AG04450 (cell line): ENCODE data around the gene LMNB1. TPM values are rescaled to one million over a fixed set of nuclear protein-coding genes. Genes with fewer than 3 reads are reported as not detected.

ENCODE experiments used
- CTCF ChIA-PET: fragments of 300-600, 350-600 bp; formaldehyde crosslinking; extraction: SDS; loops from one replicate; lab custom pipeline; 2022; ENCODE audit warnings: antibody characterized with exemption, inconsistent platforms; lab: Charles Lee
- POLR2A ChIA-PET: fragments of 350-600 bp; formaldehyde crosslinking; extraction: SDS; loops from one replicate; lab custom pipeline; 2021; ENCODE audit warnings: antibody characterized with exemption, inconsistent platforms; lab: Yijun Ruan, JAX
- DNase-seq: peaks from one replicate; pipeline ENCODE4 v3.0.0-alpha.2; 2011; ENCODE audit warnings: low read depth, low spot score
- H3K27ac ChIP-seq: one replicate; pipeline ENCODE4 v1.5.1; 2012; ENCODE audit warnings: low read depth, low read length, control low read depth
- H3K27me3 ChIP-seq: one replicate; pipeline ENCODE4 v1.6.0; 2012; ENCODE audit warnings: low read length; ENCODE audit not compliant: control insufficient read depth, insufficient read depth
- H3K4me3 ChIP-seq: 2 replicates; pipeline ENCODE4 v1.5.1; 2011; ENCODE audit warnings: mild to moderate bottlenecking, low read depth, low read length, control low read depth
- H3K9me3 ChIP-seq: 2 replicates; pipeline ENCODE4 v1.5.1; 2012; ENCODE audit warnings: low read length; ENCODE audit not compliant: control insufficient read depth, insufficient read depth
- polyA plus RNA-seq: library from polyadenylated mRNA; depleted of rRNA; stranded (reverse); fragments of >200 nt; gene quantifications from 2 replicates; pipeline ENCODE4 v1.2.3, GENCODE V29; 2011
- TF ChIP-seq, protein P1 (sequence below): IDR thresholded peaks from 2 replicates; pipeline ENCODE4 v1.5.1; 2011; ENCODE audit warnings: low read depth, low read length, control low read depth, inconsistent platforms

LMNB1 gene
- polyA plus RNA-seq, 1 experiment = 17.2 TPM

DNA sequence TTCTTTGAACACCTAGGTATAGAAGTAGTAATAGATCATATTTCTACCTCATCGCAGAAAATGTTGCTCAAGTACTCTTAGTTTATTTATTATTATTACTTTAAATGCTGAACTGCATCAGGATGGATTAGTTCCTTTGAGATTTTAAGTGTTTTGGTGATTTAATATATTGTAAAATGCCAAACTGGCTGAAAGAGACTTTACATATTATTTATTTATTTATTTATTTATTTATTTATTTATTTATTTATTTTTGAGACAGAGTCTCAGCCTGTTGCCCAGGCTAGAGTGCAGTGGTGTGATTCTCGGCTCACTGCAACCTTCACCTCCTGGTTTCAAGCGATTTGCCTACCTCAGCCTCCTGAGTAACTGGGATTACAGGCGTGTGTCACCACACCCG is 42.3 kb downstream of the LMNB1 start:
- TF ChIP-seq, protein P1, sequence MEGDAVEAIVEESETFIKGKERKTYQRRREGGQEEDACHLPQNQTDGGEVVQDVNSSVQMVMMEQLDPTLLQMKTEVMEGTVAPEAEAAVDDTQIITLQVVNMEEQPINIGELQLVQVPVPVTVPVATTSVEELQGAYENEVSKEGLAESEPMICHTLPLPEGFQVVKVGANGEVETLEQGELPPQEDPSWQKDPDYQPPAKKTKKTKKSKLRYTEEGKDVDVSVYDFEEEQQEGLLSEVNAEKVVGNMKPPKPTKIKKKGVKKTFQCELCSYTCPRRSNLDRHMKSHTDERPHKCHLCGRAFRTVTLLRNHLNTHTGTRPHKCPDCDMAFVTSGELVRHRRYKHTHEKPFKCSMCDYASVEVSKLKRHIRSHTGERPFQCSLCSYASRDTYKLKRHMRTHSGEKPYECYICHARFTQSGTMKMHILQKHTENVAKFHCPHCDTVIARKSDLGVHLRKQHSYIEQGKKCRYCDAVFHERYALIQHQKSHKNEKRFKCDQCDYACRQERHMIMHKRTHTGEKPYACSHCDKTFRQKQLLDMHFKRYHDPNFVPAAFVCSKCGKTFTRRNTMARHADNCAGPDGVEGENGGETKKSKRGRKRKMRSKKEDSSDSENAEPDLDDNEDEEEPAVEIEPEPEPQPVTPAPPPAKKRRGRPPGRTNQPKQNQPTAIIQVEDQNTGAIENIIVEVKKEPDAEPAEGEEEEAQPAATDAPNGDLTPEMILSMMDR = no peak
- Histone ChIP-seq H3K9me3 (no peaks in the 10 kb centered on the region), H3K4me3 (no peak overlapping the region), H3K27ac (no peak overlapping the region), H3K27me3 (no peaks in the 10 kb centered on the region)
- ChIA-PET CTCF (interaction anchor here (0.9 kb wide), 1 partner anchor 144 kb away, joined by 3 read pairs; no protein-coding TSS in a partner anchor), POLR2A (no interaction called here)
- DNase-seq = no peak

DNA sequence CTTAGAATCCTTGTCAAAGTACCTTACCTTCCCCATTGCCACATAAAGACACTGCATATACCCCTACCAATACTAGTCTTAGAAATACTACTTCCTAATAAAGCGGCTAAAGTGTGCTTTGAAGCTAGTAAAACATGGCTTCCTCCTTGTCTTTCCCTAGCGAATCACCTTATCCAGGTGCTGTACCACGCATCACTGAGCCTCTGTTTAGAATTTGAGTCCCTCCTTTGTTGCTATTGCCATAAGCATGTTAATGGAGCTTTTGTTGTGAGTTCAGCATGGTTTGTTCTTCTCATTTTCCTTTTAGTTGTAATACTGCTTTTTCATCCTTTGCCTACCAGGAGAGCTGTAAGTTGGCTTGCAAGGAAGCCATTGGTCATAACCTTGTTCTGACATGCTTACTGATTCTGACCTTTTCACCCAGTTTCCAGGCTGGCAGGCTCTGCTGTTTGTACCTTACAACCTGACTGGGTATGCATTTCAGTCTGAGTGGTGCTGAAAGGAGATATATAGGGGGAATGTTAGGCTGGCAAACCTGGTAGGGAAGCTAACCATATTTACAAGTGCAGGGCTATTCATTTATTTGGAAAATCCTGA is 49.8 kb downstream of the LMNB1 start:
- Histone ChIP-seq H3K4me3 (no peak overlapping the region), H3K27ac (no peak overlapping the region), H3K27me3 (no peaks in the 10 kb centered on the region), H3K9me3 (no peaks in the 10 kb centered on the region)
- no peak for DNase-seq
- CTCF ChIA-PET = interaction anchor here (1.1 to 1.6 kb wide), 2 partner anchors 18 to 47 kb away, joined by 3 to 5 read pairs; no protein-coding TSS in a partner anchor
- POLR2A ChIA-PET = no interaction called here
- TF ChIP-seq, protein P1 = no peak

DNA sequence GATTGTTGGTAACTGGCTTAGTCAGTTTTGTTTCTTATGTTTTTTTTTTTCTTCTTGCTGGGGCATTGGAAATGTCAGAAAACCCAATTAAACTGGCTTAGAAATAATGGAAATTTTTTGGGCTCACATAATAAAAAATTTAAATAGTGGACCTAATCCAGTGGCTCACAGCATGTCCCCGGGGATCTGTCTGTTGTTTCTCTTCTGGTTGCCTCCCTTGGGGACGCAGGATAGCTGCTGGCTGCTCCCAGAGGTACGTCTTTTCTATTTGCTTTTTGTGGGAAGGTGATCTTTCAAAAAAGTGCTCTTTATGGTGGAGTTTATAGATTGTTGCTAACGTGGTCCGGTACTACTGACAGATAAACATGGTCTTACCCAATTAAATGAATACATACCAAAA is 52.2 kb downstream of the LMNB1 start:
- Histone ChIP-seq H3K27ac (no peak overlapping the region), H3K4me3 (no peak overlapping the region), H3K27me3 (no peaks in the 10 kb centered on the region), H3K9me3 (no peaks in the 10 kb centered on the region)
- ChIA-PET POLR2A (no interaction called here), CTCF (interaction anchor here (0.5 to 0.6 kb wide), 2 partner anchors 18 to 20 kb away, joined by 3 to 6 read pairs; no protein-coding TSS in a partner anchor)
- TF ChIP-seq, protein P1 = no peak
- no peak for DNase-seq

DNA sequence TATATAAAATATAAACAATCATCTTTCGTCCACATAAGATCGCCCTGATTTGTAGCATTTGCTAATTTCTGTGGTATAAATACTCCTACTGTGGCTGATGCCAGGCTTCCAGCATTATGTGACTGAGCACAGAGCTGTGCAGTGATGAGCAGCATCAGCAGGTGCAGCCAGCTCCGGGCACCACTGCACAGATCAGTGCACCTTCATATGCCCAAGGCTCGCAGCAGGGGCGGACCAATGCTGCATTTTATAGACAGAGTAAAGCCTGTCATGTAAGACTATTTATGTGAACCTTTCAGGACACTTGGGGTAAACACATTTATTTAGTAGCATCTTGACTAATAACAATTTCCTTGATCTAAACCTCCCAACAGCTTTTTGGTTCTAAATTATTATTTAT is 53.1 kb downstream of the LMNB1 start:
- DNase-seq = no peak
- no peaks in the 10 kb centered on the region for H3K27me3 ChIP-seq
- no peaks in the 10 kb centered on the region for H3K9me3 ChIP-seq
- H3K27ac ChIP-seq = no peak overlapping the region
- ChIA-PET CTCF (interaction anchor here (0.8 to 1.3 kb wide), 3 partner anchors 7 to 663 kb away, joined by 3 read pairs; no protein-coding TSS in a partner anchor), POLR2A (no interaction called here)
- no peak overlapping the region for H3K4me3 ChIP-seq
- TF ChIP-seq, protein P1 = no peak

DNA sequence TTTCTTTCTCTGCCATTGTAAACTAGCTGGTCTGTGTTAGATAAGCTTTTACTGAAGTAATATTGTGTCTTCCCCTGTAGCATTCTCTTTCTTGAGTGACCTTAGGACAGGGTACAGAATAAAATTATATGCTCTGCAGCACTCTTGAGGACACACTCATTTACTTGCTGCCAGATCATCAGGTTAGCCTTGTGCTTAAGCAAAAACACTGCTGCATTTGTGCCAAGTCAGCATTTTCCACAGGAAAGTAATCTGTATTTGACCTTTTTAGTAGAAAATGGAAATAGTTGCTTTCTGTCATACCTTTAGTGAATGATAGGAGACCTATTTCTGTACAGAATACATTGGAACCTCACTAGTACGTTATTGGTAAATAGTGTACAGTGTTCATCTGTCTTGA is 54.2 kb downstream of the LMNB1 start:
- Histone ChIP-seq H3K27ac (no peak overlapping the region), H3K9me3 (no peaks in the 10 kb centered on the region), H3K4me3 (no peak overlapping the region), H3K27me3 (no peaks in the 10 kb centered on the region)
- CTCF ChIA-PET = interaction anchor here (0.6 to 1.3 kb wide), 4 partner anchors 22 to 662 kb away, joined by 3 read pairs; no protein-coding TSS in a partner anchor
- POLR2A ChIA-PET = no interaction called here
- TF ChIP-seq, protein P1 = no peak
- DNase-seq = no peak
